WERI-Rb-1 (cell line): ENCODE results near the gene TMEM132D.

Source experiments
- DNase-seq: peaks from one replicate; pipeline ENCODE4 v3.0.0-alpha.2; 2020
- H3K27ac ChIP-seq: fragments of 250-450 bp; sonication (Bioruptor Pico); 2 replicates; pipeline ENCODE4 v1.5.1; 2020; ENCODE audit warnings: mild to moderate bottlenecking, moderate library complexity
- H3K27me3 ChIP-seq: fragments of 250-450 bp; sonication (Bioruptor Pico); 2 replicates; pipeline ENCODE4 v1.5.1; 2021; ENCODE audit warnings: mild to moderate bottlenecking, low read depth, moderate library complexity; ENCODE audit not compliant: insufficient read depth, severe bottlenecking
- H3K36me3 ChIP-seq: fragments of 250-450 bp; sonication (Bioruptor Pico); 2 replicates; pipeline ENCODE4 v1.5.1; 2020; ENCODE audit warnings: mild to moderate bottlenecking, moderate library complexity
- H3K4me3 ChIP-seq: 2 replicates; pipeline ENCODE4 v1.5.1; 2011; ENCODE audit warnings: low read depth, mild to moderate bottlenecking, control low read depth, low read length
- H3K9me3 ChIP-seq: fragments of 250-450 bp; sonication (Bioruptor Pico); 2 replicates; pipeline ENCODE4 v1.5.1; 2021; ENCODE audit warnings: mild to moderate bottlenecking, moderate library complexity; ENCODE audit not compliant: severe bottlenecking
- TF ChIP-seq, protein P1 (sequence below): IDR thresholded peaks from 2 replicates; pipeline ENCODE4 v1.5.1; 2011; ENCODE audit warnings: low read depth, mild to moderate bottlenecking, control low read depth, inconsistent platforms, low read length

TMEM132D gene

DNA sequence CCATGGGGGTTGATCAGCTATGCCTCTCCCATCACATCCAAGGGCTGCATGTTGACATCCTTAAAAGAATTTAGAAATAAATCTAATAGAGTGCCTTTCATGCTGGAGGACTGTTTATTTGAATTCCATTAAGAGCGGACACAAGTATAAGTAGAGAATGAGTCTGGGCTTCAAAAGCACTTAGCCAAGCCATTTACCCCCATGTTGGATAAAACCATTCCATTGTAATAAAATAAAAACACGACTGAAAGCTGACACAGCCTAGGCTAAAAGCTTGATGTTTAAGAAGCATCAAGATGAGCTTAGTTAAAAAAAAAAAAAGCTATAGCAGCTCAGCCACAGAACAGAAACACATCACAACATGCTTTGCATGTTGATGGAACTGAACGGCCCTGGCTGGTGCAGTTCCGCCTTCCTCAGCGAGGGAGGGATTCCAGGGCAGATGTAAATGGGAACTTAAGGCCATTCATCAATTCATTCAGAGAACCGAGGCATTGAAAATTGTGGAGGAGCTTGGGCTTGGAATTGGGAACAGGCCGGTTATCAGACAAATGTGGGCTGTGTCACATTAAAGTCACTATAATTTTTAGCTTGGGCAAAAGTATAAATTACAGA is 41.2 kb downstream of the TMEM132D start:
- Histone ChIP-seq H3K27ac (no peak overlapping the region), H3K4me3 (no peak overlapping the region), H3K27me3 (no peaks in the 10 kb centered on the region), H3K9me3 (no peaks in the 10 kb centered on the region), H3K36me3 (no peaks in the 10 kb centered on the region)
- DNase-seq = no peak
- TF ChIP-seq, protein P1, sequence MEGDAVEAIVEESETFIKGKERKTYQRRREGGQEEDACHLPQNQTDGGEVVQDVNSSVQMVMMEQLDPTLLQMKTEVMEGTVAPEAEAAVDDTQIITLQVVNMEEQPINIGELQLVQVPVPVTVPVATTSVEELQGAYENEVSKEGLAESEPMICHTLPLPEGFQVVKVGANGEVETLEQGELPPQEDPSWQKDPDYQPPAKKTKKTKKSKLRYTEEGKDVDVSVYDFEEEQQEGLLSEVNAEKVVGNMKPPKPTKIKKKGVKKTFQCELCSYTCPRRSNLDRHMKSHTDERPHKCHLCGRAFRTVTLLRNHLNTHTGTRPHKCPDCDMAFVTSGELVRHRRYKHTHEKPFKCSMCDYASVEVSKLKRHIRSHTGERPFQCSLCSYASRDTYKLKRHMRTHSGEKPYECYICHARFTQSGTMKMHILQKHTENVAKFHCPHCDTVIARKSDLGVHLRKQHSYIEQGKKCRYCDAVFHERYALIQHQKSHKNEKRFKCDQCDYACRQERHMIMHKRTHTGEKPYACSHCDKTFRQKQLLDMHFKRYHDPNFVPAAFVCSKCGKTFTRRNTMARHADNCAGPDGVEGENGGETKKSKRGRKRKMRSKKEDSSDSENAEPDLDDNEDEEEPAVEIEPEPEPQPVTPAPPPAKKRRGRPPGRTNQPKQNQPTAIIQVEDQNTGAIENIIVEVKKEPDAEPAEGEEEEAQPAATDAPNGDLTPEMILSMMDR = no peak

DNA sequence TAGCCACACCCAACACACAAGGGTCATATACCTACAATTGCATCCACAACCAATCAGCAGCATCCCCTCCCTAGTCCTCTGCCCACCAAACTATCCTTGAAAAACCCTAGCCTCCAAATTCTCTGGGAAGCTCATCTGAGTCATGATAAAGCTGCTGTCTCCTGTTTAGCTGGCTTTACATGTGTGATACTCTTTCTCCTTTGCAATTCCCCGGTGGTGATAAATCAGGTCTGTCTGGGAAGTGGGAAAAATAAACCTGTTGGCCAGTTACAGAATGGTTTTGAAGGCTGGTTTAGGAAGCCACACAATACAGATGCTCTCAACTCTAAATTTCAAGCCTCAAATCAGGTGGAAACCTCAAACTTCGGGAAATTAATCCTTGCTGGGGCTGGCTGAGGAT is 41.9 kb downstream of the TMEM132D start:
- H3K36me3 ChIP-seq = no peaks in the 10 kb centered on the region

DNA sequence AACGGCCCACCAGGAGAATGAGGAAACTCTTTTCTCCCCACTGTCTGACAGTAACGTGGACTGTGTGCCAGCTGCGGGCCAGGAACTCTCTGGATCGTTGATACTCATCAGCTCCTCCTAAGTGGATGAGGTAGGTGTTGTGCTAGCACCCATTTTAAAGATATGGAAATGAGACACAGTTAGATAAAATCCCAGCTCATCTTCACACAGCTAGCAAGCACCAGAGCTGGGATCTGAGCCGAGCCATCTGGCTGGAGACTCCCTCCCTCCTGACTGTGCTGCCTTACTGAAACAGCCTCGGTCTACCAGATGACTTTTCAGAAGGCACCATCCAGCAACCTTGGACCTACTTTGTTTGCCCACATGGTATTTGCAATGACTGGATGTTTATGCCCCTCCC is 49.2 kb downstream of the TMEM132D start:
- Histone ChIP-seq H3K36me3 (no peaks in the 10 kb centered on the region), H3K27ac (no peak overlapping the region), H3K9me3 (no peaks in the 10 kb centered on the region), H3K27me3 (no peaks in the 10 kb centered on the region), H3K4me3 (no peak overlapping the region)
- TF ChIP-seq, protein P1 = no peak
- DNase-seq = no peak

More for the DNA sequence above, 41.9 kb downstream of the TMEM132D start:
- Histone ChIP-seq H3K4me3 (no peak overlapping the region), H3K27me3 (no peaks in the 10 kb centered on the region), H3K27ac (no peak overlapping the region), H3K9me3 (no peaks in the 10 kb centered on the region)
- DNase-seq = no peak
- TF ChIP-seq, protein P1 = no peak

DNA sequence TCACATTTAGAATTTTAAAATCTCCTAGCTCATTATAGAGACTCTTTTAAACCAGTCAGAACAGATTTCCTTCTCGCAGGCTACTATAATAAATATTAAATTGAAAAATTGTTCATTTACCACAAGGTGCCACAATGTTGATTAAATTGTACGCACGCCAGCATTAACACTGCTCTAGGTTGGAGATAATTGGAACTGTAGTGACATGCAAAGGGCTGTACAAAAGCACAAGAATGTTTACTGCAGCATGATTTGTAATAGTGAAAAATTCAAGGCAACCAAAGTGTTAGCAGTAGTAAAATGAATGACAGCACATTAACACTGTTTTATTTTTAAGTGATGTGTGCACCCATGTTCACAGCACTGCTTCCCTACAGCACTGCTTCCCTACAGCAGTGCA is 52.5 kb downstream of the TMEM132D start:
- Histone ChIP-seq H3K4me3 (no peak overlapping the region), H3K36me3 (no peaks in the 10 kb centered on the region), H3K9me3 (no peaks in the 10 kb centered on the region), H3K27ac (no peak overlapping the region), H3K27me3 (peaks cover 3% of the 10 kb centered on the region)
- DNase-seq = no peak
- TF ChIP-seq, protein P1 = no peak

DNA sequence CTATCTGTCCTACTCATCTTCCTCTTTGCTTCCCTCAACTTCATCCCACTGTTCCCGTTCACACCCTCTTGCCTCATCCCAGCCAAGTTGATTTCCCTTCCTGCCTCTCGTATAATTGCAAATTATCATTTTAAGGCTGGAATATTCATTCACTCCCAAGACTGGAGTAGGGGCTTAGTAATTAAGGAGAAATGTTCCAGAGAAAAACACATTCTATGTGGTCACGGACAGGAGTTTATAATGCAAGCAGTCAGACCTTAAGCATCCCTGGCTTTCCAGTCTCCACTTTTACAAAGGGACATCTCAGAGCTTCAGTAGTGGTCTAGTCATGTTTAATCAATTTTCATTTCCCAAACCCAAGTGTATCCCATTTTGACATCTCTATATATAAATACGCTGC is 54.9 kb downstream of the TMEM132D start:
- DNase-seq = no peak

More for the DNA sequence above, 54.9 kb downstream of the TMEM132D start:
- no peak overlapping the region for H3K4me3 ChIP-seq
- H3K27me3 ChIP-seq = peaks cover 3% of the 10 kb centered on the region
- no peaks in the 10 kb centered on the region for H3K36me3 ChIP-seq
- H3K9me3 ChIP-seq = no peaks in the 10 kb centered on the region
- TF ChIP-seq, protein P1 = no peak
- H3K27ac ChIP-seq = no peak overlapping the region
